Suppressor macrophage treated with lipopolysaccharide for 4 hours (primary cell): ENCODE measurements around the gene SREBF1.
A peak's percentile ranks its signal among the peaks of the same experiment; 100 is the strongest.

ENCODE experiments used
- DNase-seq: peaks from one replicate; pipeline ENCODE4 v3.0.0-alpha.2; 2020

SREBF1 gene

DNA sequence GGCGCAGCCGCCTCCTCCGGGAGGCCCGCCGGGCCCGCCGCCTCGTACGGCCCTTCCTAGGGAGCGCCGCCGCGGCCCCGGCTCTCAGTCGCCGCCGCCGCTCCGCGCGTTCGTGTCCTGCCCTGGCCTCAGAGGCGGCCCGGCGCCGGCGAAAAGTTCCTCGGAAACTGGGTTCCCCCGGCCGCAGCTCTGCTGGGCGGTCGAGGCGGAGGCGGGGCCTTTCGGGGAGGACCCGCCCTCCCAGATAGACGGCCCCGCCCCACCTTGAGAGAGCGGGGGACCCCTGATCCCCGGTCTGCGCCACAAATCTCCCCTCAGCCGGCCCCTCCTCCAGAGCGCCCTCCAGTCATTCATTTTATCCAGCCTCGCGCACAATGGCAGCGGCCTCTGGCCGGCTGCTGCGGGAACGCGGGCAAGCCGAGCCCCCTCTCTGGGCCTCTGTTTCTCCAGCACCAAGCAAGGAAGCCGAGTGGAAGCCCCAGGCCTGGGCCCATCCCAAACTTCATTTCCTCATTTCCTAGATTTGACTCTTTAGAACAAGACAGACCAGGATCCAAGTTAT is at the start of gene SREBF1:
TSS of gene SREBF1 (minus strand) at position 169 of the 562 bp plus-strand sequence. CDS start 169 bp downstream, outside the sequence.
- DNase-seq = peak; percentile 72

DNA sequence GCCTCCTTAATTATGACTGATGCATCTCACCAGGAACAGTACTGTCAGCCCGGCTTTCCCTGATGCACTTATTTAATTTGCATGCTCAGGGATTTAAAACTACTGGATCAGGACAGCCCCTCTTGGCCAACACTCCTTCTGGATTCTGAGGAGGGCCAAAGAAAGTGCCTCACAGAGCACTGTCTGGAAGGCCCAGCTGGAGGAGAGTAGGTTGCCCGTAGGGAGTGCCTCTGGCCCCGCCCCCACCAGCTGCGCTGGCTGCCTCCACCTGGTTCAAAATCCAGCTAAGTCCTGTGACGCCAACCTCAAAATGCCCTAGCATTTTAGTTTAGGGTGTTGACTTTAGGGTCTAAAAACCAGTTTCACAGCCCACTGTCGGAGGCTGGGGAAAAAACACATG is 49.4 kb upstream of the SREBF1 start:
- no peak for DNase-seq

DNA sequence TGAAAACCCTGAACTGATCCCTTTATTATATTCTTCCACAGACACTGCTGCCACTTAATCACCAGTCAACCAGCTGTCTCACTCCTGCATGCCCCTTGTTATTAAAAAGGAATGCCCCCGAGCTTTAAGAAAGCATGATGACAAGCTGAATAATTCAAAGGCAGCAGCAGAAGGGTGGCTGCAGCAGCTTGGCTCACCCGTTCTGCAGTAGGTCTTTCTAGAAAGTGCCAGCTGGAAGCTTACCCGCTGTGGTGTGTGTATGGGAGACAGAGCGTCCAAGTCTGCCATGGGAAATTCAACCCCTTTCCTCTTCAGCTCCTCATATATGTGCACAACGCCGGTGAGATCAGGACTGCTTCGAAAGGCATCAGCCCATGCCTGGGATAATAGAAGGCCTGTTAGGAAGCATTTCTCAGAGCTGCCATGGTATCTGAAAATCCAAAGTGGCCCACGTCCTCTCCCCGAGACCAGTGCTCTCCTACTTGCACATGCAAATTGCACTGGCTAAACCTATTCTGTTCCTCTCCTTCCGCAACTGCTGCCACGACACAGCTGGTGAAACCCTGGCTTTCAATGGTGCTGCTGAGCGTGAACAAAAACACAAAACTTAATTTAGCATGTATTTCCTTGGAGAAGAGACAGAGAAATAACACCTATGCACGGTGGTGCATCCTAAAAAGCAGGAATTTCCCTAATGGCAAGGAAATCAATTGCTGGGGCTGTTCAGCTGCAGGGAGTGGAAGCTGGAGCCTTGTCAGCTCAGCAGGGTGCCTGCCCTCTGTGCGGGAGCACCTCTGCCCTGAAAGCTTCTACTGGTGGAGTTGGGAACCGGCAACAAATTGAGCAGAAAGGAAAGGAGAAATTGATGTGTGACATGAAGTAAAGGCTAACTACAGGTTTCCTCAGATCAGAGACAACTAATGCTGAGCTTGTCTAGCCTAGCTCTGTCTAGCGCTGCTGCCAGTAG is 47.9 kb upstream of the SREBF1 start:
- DNase-seq = no peak

DNA sequence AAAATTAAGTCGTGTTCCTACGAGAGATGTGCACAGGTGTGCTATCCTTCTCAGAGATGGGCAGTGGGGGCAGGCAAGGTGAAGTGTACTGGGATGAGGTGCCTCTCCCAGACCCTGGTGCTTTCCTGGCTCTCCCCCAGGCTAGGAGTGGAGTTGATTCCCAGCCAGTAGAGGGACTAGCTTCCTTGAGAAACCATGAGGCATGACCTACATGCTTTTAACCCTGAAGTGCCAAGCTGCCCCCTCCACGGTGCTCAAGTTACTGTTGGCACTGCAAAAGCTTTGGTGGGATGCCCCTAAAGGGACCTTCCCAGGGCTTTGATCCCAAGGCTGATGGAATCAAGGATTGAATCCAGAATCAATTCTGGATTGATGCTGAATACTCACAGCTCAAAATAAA is 47.0 kb upstream of the SREBF1 start:
- DNase-seq = no peak

GRCh38 chr17:17882082-17882581 is 45.3 kb upstream of the SREBF1 start:
- no peak for DNase-seq

- DNase-seq = no peak
These were observed 43.9 kb upstream of the SREBF1 start for GRCh38 chr17:17880577-17881196.

- no peak for DNase-seq
These were observed 41.0 kb upstream of the SREBF1 start for GRCh38 chr17:17877529-17878358.

GRCh38 chr17:17876959-17877528 is 40.3 kb upstream of the SREBF1 start:
- DNase-seq = no peak

DNA sequence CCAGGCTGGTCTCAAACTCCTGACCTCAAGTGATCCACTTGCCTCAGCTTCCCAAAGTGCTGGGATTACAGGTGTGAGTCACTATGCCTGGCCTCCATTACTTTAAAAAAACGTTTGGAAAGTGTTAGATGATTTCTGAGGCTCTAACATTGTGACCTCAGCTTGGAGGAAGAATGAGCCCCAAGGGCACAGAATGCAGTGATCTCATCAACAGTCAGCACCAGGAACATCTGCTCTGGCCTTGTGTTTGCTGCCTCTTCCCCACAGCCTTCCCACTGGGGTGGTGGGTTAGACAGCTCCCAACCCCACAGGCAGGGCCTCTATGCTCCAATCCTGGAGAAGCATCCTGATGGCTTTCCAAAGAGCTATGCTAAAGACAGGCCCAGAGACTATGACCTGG is 37.7 kb upstream of the SREBF1 start:
- no peak for DNase-seq

DNA sequence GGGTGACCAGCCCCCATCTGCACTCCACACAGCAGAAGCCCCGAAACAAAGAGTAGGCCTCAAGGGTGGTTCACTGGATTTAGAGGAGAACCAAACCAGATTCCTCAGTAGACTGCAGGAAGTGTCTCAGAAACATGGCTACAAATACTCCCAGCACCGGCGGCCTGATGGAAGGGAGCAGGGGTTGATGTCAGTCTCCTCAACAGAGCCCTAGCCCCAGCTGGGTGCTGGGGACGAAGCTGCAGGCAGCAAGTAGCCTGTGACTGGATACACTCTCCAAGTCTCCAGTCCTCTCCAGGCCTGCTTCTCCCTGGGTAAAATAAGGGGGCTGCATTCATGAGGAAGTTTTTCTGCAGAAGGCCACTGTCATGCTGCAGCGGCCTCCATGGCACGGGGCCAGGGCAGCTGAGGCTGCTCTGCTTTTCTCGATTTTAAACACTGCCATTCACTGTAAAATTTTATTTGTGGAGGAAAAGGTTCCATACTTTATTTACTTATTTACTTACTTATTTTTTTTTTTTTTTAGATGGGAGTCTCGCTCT is 36.7 kb upstream of the SREBF1 start:
- DNase-seq = no peak

- no peak for DNase-seq
These were observed 36.0 kb upstream of the SREBF1 start for GRCh38 chr17:17872547-17873345.

- DNase-seq = no peak
These were observed 35.1 kb upstream of the SREBF1 start for GRCh38 chr17:17871913-17872312.

DNA sequence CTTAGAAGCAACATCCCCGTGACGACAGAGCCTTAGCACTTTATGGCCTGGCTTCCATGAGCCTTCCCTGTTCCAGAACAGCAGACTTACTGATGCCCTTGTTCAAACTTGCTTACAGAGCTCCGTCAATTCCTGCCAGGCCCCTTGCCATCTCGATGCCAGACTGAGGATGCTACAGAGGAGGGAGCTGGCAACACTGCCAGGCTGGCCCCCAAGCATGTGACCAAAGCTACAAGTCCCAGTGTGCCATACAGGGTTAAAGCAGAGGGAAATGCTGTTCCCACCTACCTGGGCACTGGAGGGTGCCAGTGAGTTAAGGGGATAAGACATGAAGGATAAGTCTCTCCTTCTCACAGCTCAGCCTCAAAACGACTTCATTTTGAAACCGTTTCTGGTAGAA is 33.5 kb upstream of the SREBF1 start:
- no peak for DNase-seq

- no peak for DNase-seq
These were observed 32.1 kb upstream of the SREBF1 start for GRCh38 chr17:17868641-17869522.

GRCh38 chr17:17866897-17867296 is 30.1 kb upstream of the SREBF1 start:
- DNase-seq = no peak

DNA sequence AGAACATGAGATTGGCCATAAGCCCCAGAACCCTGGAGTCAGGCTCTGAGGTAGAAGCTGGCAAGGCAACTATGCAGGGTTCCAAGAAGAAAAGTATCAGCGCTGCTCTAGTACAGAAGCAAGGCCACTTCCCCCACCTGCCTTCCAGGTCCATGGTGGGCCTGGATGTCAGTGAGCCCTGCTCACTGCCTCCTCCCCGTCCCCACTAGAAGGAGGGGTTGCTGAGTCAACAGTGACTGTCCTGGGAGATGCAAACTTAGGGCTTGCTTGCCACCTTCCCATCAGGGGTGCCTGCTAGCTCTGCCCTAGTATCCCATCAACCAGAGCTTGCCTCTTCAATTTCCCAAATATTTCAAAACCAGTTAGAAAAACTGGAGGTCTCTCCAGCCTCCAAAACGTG is 29.6 kb upstream of the SREBF1 start:
- DNase-seq = no peak

DNA sequence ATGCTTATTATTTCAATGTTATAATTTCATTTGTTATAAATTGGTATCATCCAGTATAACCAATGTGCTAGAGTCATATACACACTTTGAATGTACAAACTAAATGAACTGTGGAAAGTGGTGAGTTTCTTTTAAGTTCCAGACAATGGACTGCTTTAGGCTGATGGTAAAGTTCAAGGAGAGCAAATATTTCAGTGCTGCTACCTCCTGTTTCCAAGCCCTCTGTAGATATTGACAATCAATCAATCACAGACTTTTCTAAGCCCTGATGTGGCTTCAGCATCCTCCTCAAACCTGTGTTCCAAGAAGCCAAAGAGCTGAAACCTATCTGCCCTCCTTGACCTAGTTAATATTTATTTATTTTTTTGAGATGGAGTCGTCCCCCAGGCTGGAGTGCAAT is 28.2 kb upstream of the SREBF1 start:
- no peak for DNase-seq

GRCh38 chr17:17860766-17861107 is 24.0 kb upstream of the SREBF1 start:
- no peak for DNase-seq

- DNase-seq = peak; percentile 69
These were observed 23.4 kb upstream of the SREBF1 start for GRCh38 chr17:17859909-17860765.
